ENCODE data around the gene AFG1L.
"Not testable (repeated sequence)": the region's sequence is repeated elsewhere in the genome, so short reads cannot be mapped to it uniquely, and the experiment has no call there.

GRCh38 chr6:108449717-108450116 is 154.9 kb downstream of the AFG1L start:
- TF ChIP-seq CTCF, POLR2A (IDR thresholded peaks at IDR 0.05): not testable (repeated sequence)

All from adrenal gland (tissue), 5 donors.